Measurements from ENCODE around the gene KMT2C. TPM values are rescaled to one million over a fixed set of nuclear protein-coding genes. Genes with fewer than 3 reads are reported as not detected.
"Not testable (repeated sequence)": the region's sequence is repeated elsewhere in the genome, so short reads cannot be mapped to it uniquely, and the experiment has no call there.

Gene KMT2C
- total and polyA plus RNA-seq, 3 donors from 2014 or later, result 32.8 to 167 (median 154) TPM

GRCh38 chr7:152436111-152436930 is 518 bp upstream of the KMT2C start:
- peaks cover 5% of the 10 kb centered on the region for H3K4me1 ChIP-seq
- H3K27ac ChIP-seq, result peak overlapping the region; percentile 86 to 98
- no peaks in the 10 kb centered on the region for H3K36me3 ChIP-seq (ENCODE audit: low read depth, missing control alignments)
- H3K9me3 ChIP-seq, result no peaks in the 10 kb centered on the region
- peak; percentile 92 for DNase-seq
- intact Hi-C loops (cut with DNase I; ENCODE audit: low total_unique reads), result no loop called here
- 0 to 2% methylated on average over 4 to 44 of the region's 132 CpGs for WGBS, 2 donors
- no peaks in the 10 kb centered on the region for H3K27me3 ChIP-seq
- no peak for TF ChIP-seq POLR2A (IDR thresholded peaks at IDR 0.05)
- no peak for TF ChIP-seq CTCF (IDR thresholded peaks at IDR 0.05)
- H3K4me3 ChIP-seq, result peak overlapping the region; percentile 65 to 76

- 1% methylated on average over 48 to 58 of the region's 58 CpGs for WGBS, 2 donors
- H3K4me1 ChIP-seq; intact Hi-C loops (cut with DNase I; ENCODE audit: low total_unique reads); H3K27me3 ChIP-seq; H3K9me3 ChIP-seq; H3K36me3 ChIP-seq (ENCODE audit: low read depth, missing control alignments): not testable (repeated sequence)
- Histone ChIP-seq H3K27ac (peak overlapping the region; percentile 91 to 98), H3K4me3 (peak overlapping the region; percentile 96)
- peak; percentile 53 for DNase-seq
These were observed 1.1 kb downstream of the KMT2C start for GRCh38 chr7:152434511-152435383.

GRCh38 chr7:152433721-152434490 is 1.9 kb downstream of the KMT2C start:
- TF ChIP-seq CTCF (IDR thresholded peaks at IDR 0.05), result peak in 1 of 3 experiments; percentile 34
- H3K27me3 ChIP-seq; H3K36me3 ChIP-seq (ENCODE audit: low read depth, missing control alignments); H3K9me3 ChIP-seq; intact Hi-C loops (cut with DNase I; ENCODE audit: low total_unique reads): not testable (repeated sequence)
- peak overlapping the region; percentile 91 to 98 for H3K27ac ChIP-seq
- WGBS, 2 donors, result 2 to 7% methylated on average over 15 of the region's 15 CpGs
- H3K4me3 ChIP-seq, result peak overlapping the region; percentile 96
- peaks cover 11% of the 10 kb centered on the region for H3K4me1 ChIP-seq
- peak; percentile 46 for DNase-seq

- intact Hi-C loops (cut with DNase I; ENCODE audit: low total_unique reads); H3K9me3 ChIP-seq; H3K36me3 ChIP-seq (ENCODE audit: low read depth, missing control alignments); H3K27me3 ChIP-seq; DNase-seq; H3K4me3 ChIP-seq: not testable (repeated sequence)
- Histone ChIP-seq H3K27ac (peak overlapping the region in 1 of 2 donors; percentile 55), H3K4me1 (peaks cover 13% of the 10 kb centered on the region)
- WGBS, 2 donors, result 51 to 54% methylated on average over 10 of the region's 10 CpGs
These were observed 3.1 kb downstream of the KMT2C start for GRCh38 chr7:152432735-152433134.

GRCh38 chr7:152430854-152431253 is 4.9 kb downstream of the KMT2C start:
- no peaks in the 10 kb centered on the region for H3K36me3 ChIP-seq (ENCODE audit: low read depth, missing control alignments)
- 68 to 77% methylated on average over 3 of the region's 3 CpGs for WGBS, 2 donors
- H3K4me1 ChIP-seq, result peaks cover 13% of the 10 kb centered on the region
- no peaks in the 10 kb centered on the region for H3K9me3 ChIP-seq
- no peak overlapping the region for H3K4me3 ChIP-seq
- H3K27ac ChIP-seq, result no peak overlapping the region
- no peaks in the 10 kb centered on the region for H3K27me3 ChIP-seq
- TF ChIP-seq CTCF (IDR thresholded peaks at IDR 0.05) (no peak), POLR2A (IDR thresholded peaks at IDR 0.05) (no peak)
- intact Hi-C loops (cut with DNase I; ENCODE audit: low total_unique reads), result no loop called here
- no peak for DNase-seq

GRCh38 chr7:152430118-152430517 is 5.7 kb downstream of the KMT2C start:
- H3K27ac ChIP-seq, result peak overlapping the region in 1 of 2 donors; percentile 47
- DNase-seq; H3K27me3 ChIP-seq; intact Hi-C loops (cut with DNase I; ENCODE audit: low total_unique reads); H3K9me3 ChIP-seq; H3K4me3 ChIP-seq; H3K36me3 ChIP-seq (ENCODE audit: low read depth, missing control alignments): not testable (repeated sequence)
- H3K4me1 ChIP-seq, result peaks cover 13% of the 10 kb centered on the region
- 43 to 62% methylated on average over 5 of the region's 5 CpGs for WGBS, 2 donors
